PC-9 (cell line): ENCODE data around the gene CGN. TPM values are rescaled to one million over a fixed set of nuclear protein-coding genes. Genes with fewer than 3 reads are reported as not detected.

Experiments used
- Bru-seq: library from RNA; stranded (reverse); fragments of 400-500 nt; gene quantifications from one replicate; lab custom pipeline; 2021; lab: Mats Ljungman, UMichigan
- BruChase-seq, 2 experiments: library from RNA; stranded (reverse); fragments of 400-500 nt; gene quantifications; one replicate each; lab custom pipeline; 2021; lab: Mats Ljungman, UMichigan
- BruUV-seq: library from RNA; stranded (reverse); fragments of 400-500 nt; replicated peaks from 2 replicates; lab custom pipeline; 2021; lab: Mats Ljungman, UMichigan
- CTCF ChIA-PET: fragments of 300-600 bp; sonication (Branson Sonifier 250); formaldehyde crosslinking; loops from one replicate; lab custom pipeline; 2022; ENCODE audit warnings: antibody characterized with exemption; lab: Charles Lee
- POLR2A ChIA-PET: fragments of 300-600 bp; sonication (Branson Sonifier 250); formaldehyde crosslinking; loops from one replicate; lab custom pipeline; 2022; ENCODE audit warnings: antibody characterized with exemption; ENCODE audit not compliant: unreplicated experiment; lab: Charles Lee
- DNase-seq, 2 experiments: peaks; one replicate each; pipeline versions ENCODE4 v3.0.0 to v3.0.0-alpha.2; 2015 to 2022; ENCODE audit warnings: mixed read lengths in 1 of 2
- H2AFZ ChIP-seq: fragments of 200-600 bp; sonication (generic); 2 replicates; pipeline ENCODE4 v1.8.1; 2017; ENCODE audit warnings: antibody characterized with exemption
- H3F3A ChIP-seq: fragments of 200-600 bp; sonication (generic); 2 replicates; pipeline ENCODE4 v1.8.1; 2017; ENCODE audit warnings: antibody characterized with exemption, mild to moderate bottlenecking, low read depth; ENCODE audit not compliant: insufficient read depth
- H3K27ac ChIP-seq: fragments of 200-600 bp; sonication (generic); 2 replicates; pipeline ENCODE4 v1.6.1; 2016; ENCODE audit warnings: mixed run types
- H3K27me3 ChIP-seq: fragments of 200-600 bp; sonication (generic); 2 replicates; pipeline ENCODE4 v1.6.1; 2016; ENCODE audit warnings: low read depth, mixed run types; ENCODE audit not compliant: insufficient read depth
- H3K36me3 ChIP-seq: fragments of 200-600 bp; sonication (generic); 2 replicates; pipeline ENCODE4 v1.6.1; 2016; ENCODE audit warnings: low read depth, mixed run types
- H3K4me1 ChIP-seq: fragments of 200-600 bp; sonication (generic); replicated peaks from 2 replicates; pipeline ENCODE4 v1.6.1; 2016; ENCODE audit warnings: mixed run types; ENCODE audit not compliant: insufficient read depth
- H3K4me2 ChIP-seq: fragments of 200-600 bp; sonication (generic); 2 replicates; pipeline ENCODE4 v1.6.1; 2017; ENCODE audit warnings: mixed run types
- H3K4me3 ChIP-seq: fragments of 200-600 bp; sonication (generic); 2 replicates; pipeline ENCODE4 v1.6.1; 2016; ENCODE audit warnings: mixed run types
- H3K79me2 ChIP-seq: fragments of 200-600 bp; sonication (generic); 2 replicates; pipeline ENCODE4 v1.6.1; 2017; ENCODE audit warnings: low read depth, mixed run types
- H3K9me2 ChIP-seq: fragments of 200-600 bp; sonication (generic); 2 replicates; pipeline ENCODE4 v1.8.1; 2017; ENCODE audit warnings: mild to moderate bottlenecking; ENCODE audit not compliant: insufficient read depth
- H3K9me3 ChIP-seq: fragments of 200-600 bp; sonication (generic); 2 replicates; pipeline ENCODE4 v1.8.1; 2016; ENCODE audit warnings: low read depth; ENCODE audit not compliant: insufficient read depth
- H4K20me1 ChIP-seq: fragments of 200-600 bp; sonication (generic); 2 replicates; pipeline ENCODE4 v1.8.1; 2017; ENCODE audit not compliant: insufficient read depth
- CTCF ChIP-seq: fragments of 200-600 bp; sonication (generic); conservative IDR thresholded peaks from 2 replicates; pipeline ENCODE4 v1.6.1; 2017; ENCODE audit warnings: mixed run types, antibody characterized with exemption, mild to moderate bottlenecking, moderate library complexity
- EZH2 ChIP-seq: fragments of 200-600 bp; sonication (generic); IDR thresholded peaks from 2 replicates; pipeline ENCODE4 v1.8.0; 2017; ENCODE audit warnings: antibody characterized with exemption, low read depth
- intact Hi-C: fragments of 100-400 bp; cut with micrococcal nuclease; formaldehyde crosslinking; loops from one replicate; pipeline ENCODE4 v1.10.0; 2022; ENCODE audit not compliant: unreplicated experiment
- long read RNA-seq: library from polyadenylated mRNA; stranded (forward); transcript quantifications from one replicate; pipeline ENCODE4 v2.0.0, GENCODE V29; 2022
- total RNA-seq: library from RNA; stranded (reverse); gene quantifications from 2 replicates; pipeline ENCODE4 v1.2.3, GENCODE V29; 2021

The CGN gene
- total RNA-seq (30.3 and 31.1 TPM in 2 replicates), Bru-seq, nascent RNA (percentile 58 among the genes with signal in this experiment), BruChase-seq, experiment 1, labeled RNA remaining after a 2-hour chase (percentile 77 among the genes with signal in this experiment), BruChase-seq, experiment 2, labeled RNA remaining after a 6-hour chase (percentile 76 among the genes with signal in this experiment)
- long read RNA-seq, full-length matches to known transcripts: 10 of 24 reads
- long read RNA-seq, partial matches to known transcripts: 8 of 24 reads
- long read RNA-seq, other reads (novel, unspliced or antisense): 6 of 24 reads

- Histone ChIP-seq H3K27me3 (no peaks in the 10 kb centered on the region), H3K4me3 (peak within 1 kb of the TSS; percentile 62), H3K9me3 (no peaks in the 10 kb centered on the region), H3K36me3 (no peaks in the 10 kb centered on the region), H3K4me1 (peaks cover 57% of the 10 kb centered on the region), H4K20me1 (no peaks in the 10 kb centered on the region), H3F3A (peaks cover 71% of the 10 kb centered on the region), H3K79me2 (peaks cover 31% of the 10 kb centered on the region), H3K27ac (peak within 1 kb of the TSS; percentile 96), H3K4me2 (peak within 1 kb of the TSS; percentile 97), H2AFZ (peak within 1 kb of the TSS; percentile 83), H3K9me2 (no peaks in the 10 kb centered on the region)
- ChIA-PET POLR2A (interaction anchor here (0.7 to 1.0 kb wide), 4 partner anchors 36 to 430 kb away, joined by 4 to 12 read pairs (median 6); no protein-coding TSS in a partner anchor), CTCF (no interaction called here)
- TF ChIP-seq EZH2: no peak
- no peak for TF ChIP-seq CTCF
- no TSS peak for BruUV-seq
- DNase-seq: peak; percentile 75 to 89
- intact Hi-C loops: loop anchor here (5.0 kb wide), 1 partner anchor 314 kb away; the partner anchor contains the start of gene PIP5K1A
These were observed at the start of gene CGN for GRCh38 chr1:151510957-151511635. TSS of gene CGN (plus strand) at chr1:151511387. CDS start at chr1:151518520, 7,133 bp downstream.

- Histone ChIP-seq H3F3A (peaks cover 24% of the 10 kb centered on the region), H3K4me3 (no peak overlapping the region), H3K36me3 (no peaks in the 10 kb centered on the region), H3K27me3 (no peaks in the 10 kb centered on the region), H4K20me1 (no peaks in the 10 kb centered on the region), H3K79me2 (peaks cover 16% of the 10 kb centered on the region), H3K9me2 (no peaks in the 10 kb centered on the region), H2AFZ (no peak overlapping the region), H3K9me3 (no peaks in the 10 kb centered on the region), H3K4me2 (no peak overlapping the region), H3K4me1 (peaks cover 16% of the 10 kb centered on the region), H3K27ac (no peak overlapping the region)
- POLR2A ChIA-PET: no interaction called here
- BruUV-seq: no TSS peak
- intact Hi-C loops: no loop called here
- no peak for TF ChIP-seq EZH2
- TF ChIP-seq CTCF: no peak
- no peak for DNase-seq
- CTCF ChIA-PET: no interaction called here
These were observed 49.5 kb upstream of the CGN start for GRCh38 chr1:151461694-151462093.

- no peak for DNase-seq
- BruUV-seq: no TSS peak
- H3K27me3 ChIP-seq: no peaks in the 10 kb centered on the region
- TF ChIP-seq EZH2 (no peak), CTCF (no peak)
- H2AFZ ChIP-seq: no peak overlapping the region
- H3F3A ChIP-seq: peaks cover 5% of the 10 kb centered on the region
- H3K27ac ChIP-seq: no peak overlapping the region
- H3K9me2 ChIP-seq: no peaks in the 10 kb centered on the region
- no peak overlapping the region for H3K4me2 ChIP-seq
- ChIA-PET POLR2A (interaction anchor here (0.5 to 0.7 kb wide), 3 partner anchors 51 to 594 kb away, joined by 6 to 8 read pairs (median 6); no protein-coding TSS in a partner anchor), CTCF (no interaction called here)
- no peak overlapping the region for H3K4me3 ChIP-seq
- no peaks in the 10 kb centered on the region for H3K79me2 ChIP-seq
- H4K20me1 ChIP-seq: no peaks in the 10 kb centered on the region
- no peaks in the 10 kb centered on the region for H3K9me3 ChIP-seq
- intact Hi-C loops: no loop called here
- no peaks in the 10 kb centered on the region for H3K36me3 ChIP-seq
- no peaks in the 10 kb centered on the region for H3K4me1 ChIP-seq
These were observed 46.2 kb upstream of the CGN start for GRCh38 chr1:151465026-151465425.
